ENCODE measurements around the gene CEP76. TPM values are rescaled to one million over a fixed set of nuclear protein-coding genes. Genes with fewer than 3 reads are reported as not detected.

Gene CEP76
- total RNA-seq, 1 experiment from 2014 or later = 26.4 TPM

- Mint-ChIP-seq H3K4me1 (ENCODE audit: low read depth, unreplicated experiment) (peaks cover 18% of the 10 kb centered on the region), H3K9me3 (ENCODE audit: unreplicated experiment) (no peaks in the 10 kb centered on the region), H3K27me3 (ENCODE audit: insufficient read depth, unreplicated experiment) (no peaks in the 10 kb centered on the region), H3K36me3 (ENCODE audit: insufficient read depth, unreplicated experiment) (peaks cover 5% of the 10 kb centered on the region), H3K27ac (ENCODE audit: unreplicated experiment) (no peak overlapping the region), H3K4me3 (ENCODE audit: unreplicated experiment) (no peak overlapping the region)
- Histone ChIP-seq H3K4me1 (peaks cover 8% of the 10 kb centered on the region), H3K9me3 (no peaks in the 10 kb centered on the region), H3K36me3 (ENCODE audit: control insufficient read depth, insufficient read depth, low read length) (no peaks in the 10 kb centered on the region), H3K27me3 (replicated peaks; ENCODE audit: control insufficient read depth, insufficient read depth, low read length) (no peaks in the 10 kb centered on the region), H3K4me3 (ENCODE audit: low read depth, low read length) (no peak overlapping the region)
- intact Hi-C loops (cut with micrococcal nuclease; ENCODE audit: unreplicated experiment) = no loop called here
- BruUV-seq (replicated peaks) = no TSS peak
- no peak for TF ChIP-seq CTCF (IDR thresholded peaks at IDR 0.05; ENCODE audit: insufficient read depth in 1 of 2, low read depth in 1 of 2, low read length in 1 of 2, severe bottlenecking in 1 of 2, unreplicated experiment in 1 of 2)
- POLR2A ChIA-PET = no interaction called here
- CTCF ChIA-PET = no interaction called here
- no peak for DNase-seq
These were observed 61.7 kb downstream of the CEP76 start for GRCh38 chr18:12640881-12641200.

DNA sequence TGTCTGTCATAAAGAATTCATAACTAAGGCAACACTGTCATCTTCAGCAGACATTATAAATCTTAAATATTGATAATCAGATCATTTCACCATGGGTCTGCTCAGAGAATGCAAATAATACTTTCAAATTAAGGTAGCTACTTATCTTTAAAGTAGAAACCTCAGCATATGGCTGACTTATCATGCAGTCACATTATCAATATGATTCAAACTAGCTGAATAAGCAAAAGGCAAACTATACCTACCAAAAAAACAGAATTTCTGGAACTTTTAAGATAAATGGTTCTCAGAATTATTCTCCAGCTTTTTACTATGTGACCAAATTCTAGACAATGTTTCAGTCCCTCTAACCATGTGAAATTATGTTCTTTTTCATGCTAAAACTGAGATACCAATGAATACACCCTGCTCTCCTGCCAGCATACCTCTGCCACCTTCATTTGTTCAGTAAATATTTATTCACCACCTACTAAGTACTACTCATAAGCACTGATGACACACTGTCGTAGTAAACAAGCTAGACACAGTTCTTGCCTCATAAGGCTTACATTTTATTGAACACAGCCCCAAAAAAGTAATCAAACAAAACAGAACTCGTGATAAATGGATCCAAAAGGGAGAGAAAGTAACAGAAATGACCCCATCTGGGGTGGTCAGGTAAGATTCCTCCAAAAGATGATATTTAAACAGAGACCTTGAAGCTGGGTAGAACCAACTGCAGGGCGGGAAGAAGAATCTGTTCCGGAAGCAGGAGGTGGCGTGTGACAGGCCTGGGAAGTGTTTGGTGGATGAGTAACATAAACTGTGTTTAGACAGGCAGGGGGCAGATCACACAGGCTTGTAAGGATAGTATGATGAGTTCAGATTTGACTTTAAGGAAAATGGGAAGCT lies 62.3 kb downstream of the CEP76 start:
- no peak for DNase-seq
- Mint-ChIP-seq H3K36me3 (ENCODE audit: insufficient read depth, unreplicated experiment) (peaks cover 5% of the 10 kb centered on the region), H3K4me3 (ENCODE audit: unreplicated experiment) (no peak overlapping the region), H3K27ac (ENCODE audit: unreplicated experiment) (no peak overlapping the region), H3K4me1 (ENCODE audit: low read depth, unreplicated experiment) (peaks cover 12% of the 10 kb centered on the region), H3K9me3 (ENCODE audit: unreplicated experiment) (no peaks in the 10 kb centered on the region), H3K27me3 (ENCODE audit: insufficient read depth, unreplicated experiment) (no peaks in the 10 kb centered on the region)
- no peak for TF ChIP-seq CTCF (IDR thresholded peaks at IDR 0.05; ENCODE audit: insufficient read depth in 1 of 2, low read depth in 1 of 2, low read length in 1 of 2, severe bottlenecking in 1 of 2, unreplicated experiment in 1 of 2)
- POLR2A ChIA-PET = no interaction called here
- H3K4me1 ChIP-seq = peaks cover 3% of the 10 kb centered on the region
- intact Hi-C loops (cut with micrococcal nuclease; ENCODE audit: unreplicated experiment) = no loop called here
- no peaks in the 10 kb centered on the region for H3K36me3 ChIP-seq (ENCODE audit: control insufficient read depth, insufficient read depth, low read length)
- CTCF ChIA-PET = no interaction called here
- H3K27me3 ChIP-seq (replicated peaks; ENCODE audit: control insufficient read depth, insufficient read depth, low read length) = no peaks in the 10 kb centered on the region
- no TSS peak for BruUV-seq (replicated peaks)
- H3K9me3 ChIP-seq = no peaks in the 10 kb centered on the region
- H3K4me3 ChIP-seq (ENCODE audit: low read depth, low read length) = no peak overlapping the region

DNA sequence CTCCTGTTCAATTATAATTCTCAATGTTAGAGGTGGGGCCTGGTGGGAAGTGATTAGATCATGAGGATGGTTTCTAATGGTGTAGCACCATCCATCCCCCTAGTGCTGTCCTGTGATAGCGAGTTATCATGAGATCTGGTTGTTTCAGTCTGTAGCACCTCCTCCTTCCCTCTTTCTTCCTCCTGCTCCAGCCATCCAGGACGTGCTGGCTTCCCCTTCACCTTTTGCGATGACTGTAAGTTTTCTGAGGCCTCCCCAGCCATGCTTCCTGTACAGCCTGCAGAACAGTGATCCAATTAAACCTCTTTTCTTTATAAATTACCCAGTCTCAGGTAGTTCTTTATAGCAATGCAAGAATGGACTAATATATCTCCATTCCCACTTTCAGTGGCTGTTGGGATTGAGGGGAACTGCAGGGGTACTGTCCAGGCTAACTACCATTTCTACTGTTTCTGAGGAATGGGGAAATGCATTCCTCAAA lies 63.8 kb downstream of the CEP76 start:
- no peak overlapping the region for H3K27ac Mint-ChIP-seq (ENCODE audit: unreplicated experiment)
- H3K9me3 ChIP-seq = no peaks in the 10 kb centered on the region
- no peaks in the 10 kb centered on the region for H3K27me3 Mint-ChIP-seq (ENCODE audit: insufficient read depth, unreplicated experiment)
- H3K4me1 ChIP-seq = peaks cover 3% of the 10 kb centered on the region
- peaks cover 5% of the 10 kb centered on the region for H3K36me3 Mint-ChIP-seq (ENCODE audit: insufficient read depth, unreplicated experiment)
- H3K9me3 Mint-ChIP-seq (ENCODE audit: unreplicated experiment) = no peaks in the 10 kb centered on the region
- no peaks in the 10 kb centered on the region for H3K36me3 ChIP-seq (ENCODE audit: control insufficient read depth, insufficient read depth, low read length)
- no peak overlapping the region for H3K4me3 Mint-ChIP-seq (ENCODE audit: unreplicated experiment)
- ChIA-PET CTCF (no interaction called here), POLR2A (no interaction called here)
- no TSS peak for BruUV-seq (replicated peaks)
- DNase-seq = no peak
- intact Hi-C loops (cut with micrococcal nuclease; ENCODE audit: unreplicated experiment) = no loop called here
- no peak for TF ChIP-seq CTCF (IDR thresholded peaks at IDR 0.05; ENCODE audit: insufficient read depth in 1 of 2, low read depth in 1 of 2, low read length in 1 of 2, severe bottlenecking in 1 of 2, unreplicated experiment in 1 of 2)
- H3K4me3 ChIP-seq (ENCODE audit: low read depth, low read length) = no peak overlapping the region
- H3K4me1 Mint-ChIP-seq (ENCODE audit: low read depth, unreplicated experiment) = peaks cover 10% of the 10 kb centered on the region
- H3K27me3 ChIP-seq (replicated peaks; ENCODE audit: control insufficient read depth, insufficient read depth, low read length) = no peaks in the 10 kb centered on the region

All from Caco-2 (cell line).